ENCODE results near the gene GPC5.

DNA sequence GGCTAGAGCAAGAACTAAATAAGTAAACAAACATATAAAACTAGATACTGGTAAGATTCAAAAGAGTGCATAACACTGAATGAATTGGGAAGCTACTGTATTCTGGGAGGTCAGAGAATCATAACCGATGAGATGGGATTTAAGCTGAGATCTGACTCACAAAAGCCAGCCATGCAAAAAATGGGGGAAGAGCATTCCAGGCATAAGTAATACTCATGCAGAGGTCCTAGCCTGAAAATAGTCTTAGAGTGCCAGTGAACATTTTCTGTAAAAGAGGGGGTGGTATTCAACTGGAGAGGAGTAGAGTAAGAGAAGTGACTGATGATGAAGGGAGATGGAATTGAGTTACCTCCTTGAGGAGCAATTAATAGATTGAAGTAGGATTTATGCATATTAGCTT lies 956.2 kb downstream of the GPC5 start:
- TF ChIP-seq EZH2 (IDR thresholded peaks at IDR 0.05; ENCODE audit: insufficient read depth, poor library complexity, severe bottlenecking): no peak
- no peak for TF ChIP-seq EZH2phosphoT487 (IDR thresholded peaks at IDR 0.05; ENCODE audit: insufficient read depth, low read depth)

All from GM23248 (cell line).